Lower lobe of right lung (tissue), 2 donors: ENCODE measurements around the gene ACLY. TPM values are rescaled to one million over a fixed set of nuclear protein-coding genes. Genes with fewer than 3 reads are reported as not detected.
"Not testable (repeated sequence)": the region's sequence is repeated elsewhere in the genome, so short reads cannot be mapped to it uniquely, and the experiment has no call there.

ENCODE experiments used
- ATAC-seq, 2 donors: fragments of 200-7000 bp; cut with Tn5 transposase; one replicate each; pipeline ENCODE4 v1.9.1; 2020 to 2022; ENCODE audit warnings: mild to moderate bottlenecking in 2 of 2, moderate library complexity in 2 of 2
- DNase-seq: peaks from one replicate; pipeline ENCODE4 v3.0.0-alpha.2; 2020
- H3K27ac ChIP-seq: fragments of 200-600 bp; one replicate; pipeline ENCODE4 v1.8.0; 2022
- H3K27me3 ChIP-seq: fragments of 200-600 bp; one replicate; pipeline ENCODE4 v1.8.0; 2022; ENCODE audit warnings: low read depth
- H3K36me3 ChIP-seq: fragments of 200-600 bp; one replicate; pipeline ENCODE4 v1.8.0; 2022; ENCODE audit warnings: mild to moderate bottlenecking
- H3K4me1 ChIP-seq: fragments of 200-600 bp; one replicate; pipeline ENCODE4 v1.8.0; 2022
- H3K4me3 ChIP-seq: fragments of 200-600 bp; one replicate; pipeline ENCODE4 v1.8.0; 2022; ENCODE audit warnings: mild to moderate bottlenecking
- H3K9me3 ChIP-seq: fragments of 200-600 bp; one replicate; pipeline ENCODE4 v1.8.0; 2022
- CTCF ChIP-seq: fragments of 200-600 bp; IDR thresholded peaks from one replicate; pipeline ENCODE4 v1.8.0; 2022; ENCODE audit warnings: antibody characterized with exemption, mild to moderate bottlenecking
- intact Hi-C: fragments of 100-400 bp; cut with DNase I; formaldehyde crosslinking; loops from one replicate; pipeline ENCODE4 v1.11.0; 2022
- total RNA-seq: library from RNA; stranded (reverse); fragmentation: NEBNext Ultra II Directional; extraction: Animal tissue kit (Norgen Biotek cat#: 25700); gene quantifications from one replicate; pipeline ENCODE4 v1.2.1, GENCODE V29; 2021
- donor health status: DM: no; HTN: yes; CAD: no; lungs with severe emphysema.

The ACLY gene
- total RNA-seq, 1 donor from 2014 or later = 105 TPM

- Histone ChIP-seq H3K36me3 (no peaks in the 10 kb centered on the region), H3K27me3 (no peaks in the 10 kb centered on the region), H3K27ac (no peak overlapping the region), H3K9me3 (no peaks in the 10 kb centered on the region), H3K4me1 (peaks cover 33% of the 10 kb centered on the region), H3K4me3 (no peak overlapping the region)
- TF ChIP-seq CTCF = no peak
- DNase-seq (no peak), ATAC-seq (no peak)
- intact Hi-C loops = no loop called here
Observed at GRCh38 chr17:41860254-41860931, 58.4 kb downstream of the ACLY start.

GRCh38 chr17:41851382-41851781 is 67.4 kb downstream of the ACLY start:
- H3K27ac ChIP-seq = not testable (repeated sequence)

GRCh38 chr17:41849251-41849990 is 69.3 kb downstream of the ACLY start:
- peaks cover 7% of the 10 kb centered on the region for H3K4me1 ChIP-seq
- no peaks in the 10 kb centered on the region for H3K9me3 ChIP-seq
- H3K36me3 ChIP-seq = peaks cover 28% of the 10 kb centered on the region
- no peak overlapping the region for H3K27ac ChIP-seq
- TF ChIP-seq CTCF = no peak
- H3K4me3 ChIP-seq = no peak overlapping the region
- ATAC-seq (no peak), DNase-seq (no peak)
- H3K27me3 ChIP-seq = no peaks in the 10 kb centered on the region
- intact Hi-C loops = no loop called here

More at GRCh38 chr17:41851382-41851781, 67.4 kb downstream of the ACLY start:
- H3K4me1 ChIP-seq, H3K9me3 ChIP-seq, H3K4me3 ChIP-seq, DNase-seq, ATAC-seq, H3K27me3 ChIP-seq, intact Hi-C loops: not testable (repeated sequence)
- peaks cover 38% of the 10 kb centered on the region for H3K36me3 ChIP-seq

GRCh38 chr17:41848788-41849187 is 70.0 kb downstream of the ACLY start:
- TF ChIP-seq CTCF = no peak
- no peak overlapping the region for H3K4me3 ChIP-seq
- ATAC-seq (no peak), DNase-seq (no peak)
- no peaks in the 10 kb centered on the region for H3K27me3 ChIP-seq
- peaks cover 7% of the 10 kb centered on the region for H3K4me1 ChIP-seq
- no peak overlapping the region for H3K27ac ChIP-seq
- no peaks in the 10 kb centered on the region for H3K9me3 ChIP-seq
- peaks cover 22% of the 10 kb centered on the region for H3K36me3 ChIP-seq
- intact Hi-C loops = no loop called here

- Histone ChIP-seq H3K27ac (no peak overlapping the region), H3K4me3 (no peak overlapping the region), H3K27me3 (no peaks in the 10 kb centered on the region), H3K36me3 (peaks cover 5% of the 10 kb centered on the region), H3K4me1 (no peaks in the 10 kb centered on the region), H3K9me3 (no peaks in the 10 kb centered on the region)
- DNase-seq (no peak), ATAC-seq (no peak)
- intact Hi-C loops = no loop called here
- no peak for TF ChIP-seq CTCF
Observed at GRCh38 chr17:41844971-41845370, 73.8 kb downstream of the ACLY start.

GRCh38 chr17:41840781-41841180 is 78.0 kb downstream of the ACLY start:
- H3K27me3 ChIP-seq, H3K9me3 ChIP-seq, intact Hi-C loops, H3K27ac ChIP-seq, H3K4me1 ChIP-seq, ATAC-seq, H3K4me3 ChIP-seq, DNase-seq, H3K36me3 ChIP-seq: not testable (repeated sequence)

- H3K27me3 ChIP-seq, H3K4me3 ChIP-seq, H3K36me3 ChIP-seq, ATAC-seq, intact Hi-C loops, DNase-seq, H3K9me3 ChIP-seq, H3K27ac ChIP-seq: not testable (repeated sequence)
- H3K4me1 ChIP-seq = peaks cover 17% of the 10 kb centered on the region
Observed at GRCh38 chr17:41839448-41839847, 79.3 kb downstream of the ACLY start.
